ENCODE data around the gene PSMG1. TPM values are rescaled to one million over a fixed set of nuclear protein-coding genes. Genes with fewer than 3 reads are reported as not detected.
A peak's percentile ranks its signal among the peaks of the same experiment; 100 is the strongest.
"Not testable (repeated sequence)": the region's sequence is repeated elsewhere in the genome, so short reads cannot be mapped to it uniquely, and the experiment has no call there.

The PSMG1 gene
- polyA plus RNA-seq, 1 donor = 56.6 TPM

DNA sequence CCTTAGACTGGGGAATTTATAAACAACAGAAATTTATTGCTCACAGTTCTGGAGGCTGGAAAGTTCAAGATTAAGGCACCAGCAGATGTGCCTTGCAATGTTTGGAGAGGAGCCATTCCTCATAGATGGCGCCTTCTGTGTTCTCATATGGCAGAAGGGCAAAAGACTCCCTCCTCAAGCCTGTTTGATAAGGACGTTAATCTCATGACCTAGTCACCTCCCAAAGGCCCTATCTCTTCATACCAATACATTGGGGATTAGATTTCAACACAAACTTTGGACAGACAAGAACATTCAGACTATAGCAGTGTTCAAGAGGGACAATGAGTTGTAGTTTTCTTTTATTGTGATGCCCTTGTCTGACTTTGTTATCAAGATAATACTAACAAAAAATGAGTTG lies 34.3 kb downstream of the PSMG1 start:
- Histone ChIP-seq H3K4me3 (ENCODE audit: low read length) (no peak overlapping the region), H3K4me1 (ENCODE audit: control insufficient read depth, insufficient read depth, low read length) (no peaks in the 10 kb centered on the region), H3K36me3 (ENCODE audit: control insufficient read depth, insufficient read depth, low read length) (no peaks in the 10 kb centered on the region), H3K9me3 (ENCODE audit: control insufficient read depth, low read depth, low read length) (no peaks in the 10 kb centered on the region), H3K27me3 (ENCODE audit: control insufficient read depth, insufficient read depth, low read length) (no peaks in the 10 kb centered on the region), H3K27ac (ENCODE audit: low read length) (no peak overlapping the region)
- DNase-seq = no peak
- no CpG with 5 or more reads among the region's 2 CpGs for WGBS (ENCODE audit: insufficient coverage, low lambda C conversion rate)

GRCh38 chr21:39144191-39144590 lies 39.1 kb downstream of the PSMG1 start:
- no peaks in the 10 kb centered on the region for H3K4me1 ChIP-seq (ENCODE audit: control insufficient read depth, insufficient read depth, low read length)
- no peak overlapping the region for H3K27ac ChIP-seq (ENCODE audit: low read length)
- WGBS (ENCODE audit: insufficient coverage, low lambda C conversion rate) = no CpG with 5 or more reads among the region's 3 CpGs
- H3K36me3 ChIP-seq (ENCODE audit: control insufficient read depth, insufficient read depth, low read length) = no peaks in the 10 kb centered on the region
- H3K27me3 ChIP-seq (ENCODE audit: control insufficient read depth, insufficient read depth, low read length) = no peaks in the 10 kb centered on the region
- H3K9me3 ChIP-seq (ENCODE audit: control insufficient read depth, low read depth, low read length) = no peaks in the 10 kb centered on the region
- no peak overlapping the region for H3K4me3 ChIP-seq (ENCODE audit: low read length)
- no peak for DNase-seq

DNA sequence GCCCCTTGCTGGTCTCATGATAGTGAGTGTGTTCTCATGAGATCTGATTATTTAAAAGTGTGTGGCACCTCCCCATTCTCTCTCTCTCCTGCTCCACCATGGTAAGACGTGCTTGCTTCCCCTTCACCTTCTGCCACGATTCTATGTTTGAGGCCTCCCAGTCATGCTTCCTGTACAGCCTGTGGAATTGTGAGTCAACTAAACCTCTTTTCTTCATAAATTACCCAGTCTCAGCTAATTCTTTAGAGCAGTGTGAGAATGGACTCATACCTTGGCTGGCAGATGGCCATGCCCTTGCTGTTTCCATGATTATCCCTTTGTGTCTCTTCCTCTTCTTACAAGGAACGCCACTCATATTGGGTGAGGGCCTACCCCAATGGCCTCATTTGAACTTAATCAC lies 40.3 kb downstream of the PSMG1 start:
- Histone ChIP-seq H3K9me3 (ENCODE audit: control insufficient read depth, low read depth, low read length) (no peaks in the 10 kb centered on the region), H3K4me3 (ENCODE audit: low read length) (no peak overlapping the region), H3K27me3 (ENCODE audit: control insufficient read depth, insufficient read depth, low read length) (no peaks in the 10 kb centered on the region), H3K4me1 (ENCODE audit: control insufficient read depth, insufficient read depth, low read length) (no peaks in the 10 kb centered on the region), H3K36me3 (ENCODE audit: control insufficient read depth, insufficient read depth, low read length) (no peaks in the 10 kb centered on the region), H3K27ac (ENCODE audit: low read length) (no peak overlapping the region)
- DNase-seq = no peak
- 100% methylated on average over 1 of the region's 3 CpGs for WGBS (ENCODE audit: insufficient coverage, low lambda C conversion rate)

DNA sequence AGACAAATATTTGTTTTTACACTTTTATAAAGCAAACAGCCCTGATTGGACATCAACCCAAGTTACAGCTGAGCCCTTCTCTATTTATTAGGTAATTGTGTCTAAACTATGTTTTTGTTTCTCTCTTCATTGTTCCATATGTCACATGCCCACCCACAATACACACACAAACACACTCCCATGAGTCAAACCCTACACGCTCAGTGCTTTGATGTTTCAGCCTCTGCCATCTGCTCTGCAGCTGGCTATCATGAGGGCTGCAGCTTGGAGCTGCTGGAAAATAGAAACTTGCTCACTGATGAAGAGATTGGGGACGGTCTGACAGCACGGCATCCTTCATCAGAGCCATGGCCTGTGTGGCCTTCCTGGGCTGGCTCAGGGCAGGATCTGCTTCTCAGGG lies 41.7 kb downstream of the PSMG1 start:
- WGBS (ENCODE audit: insufficient coverage, low lambda C conversion rate) = no CpG with 5 or more reads among the region's 3 CpGs
- Histone ChIP-seq H3K36me3 (ENCODE audit: control insufficient read depth, insufficient read depth, low read length) (no peaks in the 10 kb centered on the region), H3K4me1 (ENCODE audit: control insufficient read depth, insufficient read depth, low read length) (peaks cover 9% of the 10 kb centered on the region), H3K4me3 (ENCODE audit: low read length) (no peak overlapping the region), H3K27me3 (ENCODE audit: control insufficient read depth, insufficient read depth, low read length) (no peaks in the 10 kb centered on the region), H3K9me3 (ENCODE audit: control insufficient read depth, low read depth, low read length) (no peaks in the 10 kb centered on the region), H3K27ac (ENCODE audit: low read length) (no peak overlapping the region)
- no peak for DNase-seq

GRCh38 chr21:39137248-39138178 lies 45.7 kb downstream of the PSMG1 start:
- H3K9me3 ChIP-seq (ENCODE audit: control insufficient read depth, low read depth, low read length) = no peaks in the 10 kb centered on the region
- H3K4me3 ChIP-seq (ENCODE audit: low read length) = no peak overlapping the region
- no peaks in the 10 kb centered on the region for H3K36me3 ChIP-seq (ENCODE audit: control insufficient read depth, insufficient read depth, low read length)
- H3K27ac ChIP-seq (ENCODE audit: low read length) = peak overlapping the region; percentile 53
- DNase-seq = peak; percentile 32 to 45
- no peaks in the 10 kb centered on the region for H3K27me3 ChIP-seq (ENCODE audit: control insufficient read depth, insufficient read depth, low read length)
- peaks cover 9% of the 10 kb centered on the region for H3K4me1 ChIP-seq (ENCODE audit: control insufficient read depth, insufficient read depth, low read length)
- no CpG with 5 or more reads among the region's 14 CpGs for WGBS (ENCODE audit: insufficient coverage, low lambda C conversion rate)

GRCh38 chr21:39136711-39137110 lies 46.5 kb downstream of the PSMG1 start:
- no peak overlapping the region for H3K27ac ChIP-seq (ENCODE audit: low read length)
- DNase-seq = no peak
- peaks cover 9% of the 10 kb centered on the region for H3K4me1 ChIP-seq (ENCODE audit: control insufficient read depth, insufficient read depth, low read length)
- H3K4me3 ChIP-seq (ENCODE audit: low read length) = no peak overlapping the region
- H3K9me3 ChIP-seq (ENCODE audit: control insufficient read depth, low read depth, low read length) = no peaks in the 10 kb centered on the region
- 80% methylated on average over 1 of the region's 5 CpGs for WGBS (ENCODE audit: insufficient coverage, low lambda C conversion rate)
- H3K27me3 ChIP-seq (ENCODE audit: control insufficient read depth, insufficient read depth, low read length) = no peaks in the 10 kb centered on the region
- H3K36me3 ChIP-seq (ENCODE audit: control insufficient read depth, insufficient read depth, low read length) = no peaks in the 10 kb centered on the region

GRCh38 chr21:39136138-39136537 lies 47.1 kb downstream of the PSMG1 start:
- H3K27me3 ChIP-seq (ENCODE audit: control insufficient read depth, insufficient read depth, low read length); H3K27ac ChIP-seq (ENCODE audit: low read length); H3K36me3 ChIP-seq (ENCODE audit: control insufficient read depth, insufficient read depth, low read length); H3K4me3 ChIP-seq (ENCODE audit: low read length); H3K4me1 ChIP-seq (ENCODE audit: control insufficient read depth, insufficient read depth, low read length); H3K9me3 ChIP-seq (ENCODE audit: control insufficient read depth, low read depth, low read length): not testable (repeated sequence)
- no CpG with 5 or more reads among the region's 8 CpGs for WGBS (ENCODE audit: insufficient coverage, low lambda C conversion rate)
- DNase-seq = peak in 1 of 2 donors; percentile 23

GRCh38 chr21:39134288-39134810 lies 48.9 kb downstream of the PSMG1 start:
- 100% methylated on average over 2 of the region's 15 CpGs for WGBS (ENCODE audit: insufficient coverage, low lambda C conversion rate)
- H3K27me3 ChIP-seq (ENCODE audit: control insufficient read depth, insufficient read depth, low read length) = no peaks in the 10 kb centered on the region
- H3K4me3 ChIP-seq (ENCODE audit: low read length) = no peak overlapping the region
- no peaks in the 10 kb centered on the region for H3K36me3 ChIP-seq (ENCODE audit: control insufficient read depth, insufficient read depth, low read length)
- H3K9me3 ChIP-seq (ENCODE audit: control insufficient read depth, low read depth, low read length) = no peaks in the 10 kb centered on the region
- DNase-seq = no peak
- no peak overlapping the region for H3K27ac ChIP-seq (ENCODE audit: low read length)
- H3K4me1 ChIP-seq (ENCODE audit: control insufficient read depth, insufficient read depth, low read length) = peaks cover 9% of the 10 kb centered on the region

GRCh38 chr21:39132248-39132647 lies 51.0 kb downstream of the PSMG1 start:
- no peak for DNase-seq
- Histone ChIP-seq H3K4me3 (ENCODE audit: low read length) (no peak overlapping the region), H3K36me3 (ENCODE audit: control insufficient read depth, insufficient read depth, low read length) (no peaks in the 10 kb centered on the region), H3K27me3 (ENCODE audit: control insufficient read depth, insufficient read depth, low read length) (no peaks in the 10 kb centered on the region), H3K4me1 (ENCODE audit: control insufficient read depth, insufficient read depth, low read length) (peaks cover 3% of the 10 kb centered on the region), H3K27ac (ENCODE audit: low read length) (no peak overlapping the region), H3K9me3 (ENCODE audit: control insufficient read depth, low read depth, low read length) (no peaks in the 10 kb centered on the region)
- WGBS (ENCODE audit: insufficient coverage, low lambda C conversion rate) = 79% methylated on average over 3 of the region's 3 CpGs

GRCh38 chr21:39131791-39132190 lies 51.5 kb downstream of the PSMG1 start:
- H3K27me3 ChIP-seq (ENCODE audit: control insufficient read depth, insufficient read depth, low read length) = no peaks in the 10 kb centered on the region
- no CpG with 5 or more reads among the region's 1 CpG for WGBS (ENCODE audit: insufficient coverage, low lambda C conversion rate)
- no peak for DNase-seq
- no peak overlapping the region for H3K4me3 ChIP-seq (ENCODE audit: low read length)
- no peaks in the 10 kb centered on the region for H3K36me3 ChIP-seq (ENCODE audit: control insufficient read depth, insufficient read depth, low read length)
- no peaks in the 10 kb centered on the region for H3K9me3 ChIP-seq (ENCODE audit: control insufficient read depth, low read depth, low read length)
- H3K4me1 ChIP-seq (ENCODE audit: control insufficient read depth, insufficient read depth, low read length) = no peaks in the 10 kb centered on the region
- H3K27ac ChIP-seq (ENCODE audit: low read length) = no peak overlapping the region

DNA sequence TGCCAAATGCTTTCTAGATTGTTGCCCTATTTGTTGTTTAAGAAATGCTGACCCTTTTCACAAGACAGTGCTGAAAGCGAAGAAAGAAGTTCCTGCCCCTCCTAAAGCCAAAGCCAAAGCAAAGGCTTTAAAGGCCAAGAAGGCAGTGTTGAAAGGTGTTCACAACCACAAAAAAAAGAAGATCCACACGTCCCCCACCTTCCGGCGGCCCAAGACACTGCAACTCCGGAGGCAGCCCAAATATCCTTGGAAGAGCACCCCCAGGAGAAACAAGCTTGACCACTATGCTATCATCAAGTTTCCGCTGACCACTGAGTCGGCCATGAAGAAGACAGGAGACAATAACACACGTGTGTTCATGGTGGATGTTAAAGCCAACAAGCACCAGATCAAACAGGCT lies 55.7 kb downstream of the PSMG1 start:
- Histone ChIP-seq H3K27me3 (ENCODE audit: control insufficient read depth, insufficient read depth, low read length) (no peaks in the 10 kb centered on the region), H3K4me1 (ENCODE audit: control insufficient read depth, insufficient read depth, low read length) (no peaks in the 10 kb centered on the region), H3K36me3 (ENCODE audit: control insufficient read depth, insufficient read depth, low read length) (no peaks in the 10 kb centered on the region), H3K9me3 (ENCODE audit: control insufficient read depth, low read depth, low read length) (peaks cover 3% of the 10 kb centered on the region), H3K4me3 (ENCODE audit: low read length) (no peak overlapping the region), H3K27ac (ENCODE audit: low read length) (no peak overlapping the region)
- DNase-seq = no peak
- WGBS (ENCODE audit: insufficient coverage, low lambda C conversion rate) = 100% methylated on average over 1 of the region's 8 CpGs

Measured in large intestine (tissue), 3 donors.